Measurements from ENCODE around the gene HDAC8. TPM values are rescaled to one million over a fixed set of nuclear protein-coding genes. Genes with fewer than 3 reads are reported as not detected.

Gene HDAC8
- total RNA-seq, 1 experiment from 2014 or later = 33.5 TPM

DNA sequence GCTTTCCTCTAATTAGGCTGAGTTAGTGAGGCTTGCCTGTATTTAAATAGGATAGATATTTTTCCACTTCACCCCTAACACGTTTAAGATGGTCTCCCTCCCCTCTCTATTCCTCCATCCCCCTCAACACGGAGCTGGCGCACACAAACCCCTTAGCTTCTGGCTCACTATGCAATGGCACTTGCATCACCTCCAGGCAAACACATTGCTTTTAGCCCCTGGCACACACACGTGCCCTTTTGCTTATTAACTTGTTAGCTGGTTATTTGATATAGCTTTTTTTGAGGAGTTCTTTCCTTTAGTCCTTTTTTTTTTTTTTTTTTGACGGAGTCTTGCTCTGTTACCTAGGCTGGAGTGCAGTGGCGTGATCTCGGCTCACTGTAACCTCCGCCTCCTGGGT lies 94.3 kb downstream of the HDAC8 start:
- Histone ChIP-seq H3K9me3 (ENCODE audit: control insufficient read depth, insufficient read depth, low read depth, low read length) (no peaks in the 10 kb centered on the region), H3K4me3 (ENCODE audit: low read depth in 2 of 2, low read length in 2 of 2) (no peak overlapping the region), H3K36me3 (ENCODE audit: control insufficient read depth, insufficient read depth, low read length) (no peaks in the 10 kb centered on the region), H3K27ac (ENCODE audit: low read length) (no peak overlapping the region), H3K27me3 (ENCODE audit: control insufficient read depth, insufficient read depth, low read length) (no peaks in the 10 kb centered on the region), H3K4me1 (ENCODE audit: control insufficient read depth, insufficient read depth, low read length) (no peaks in the 10 kb centered on the region)
- intact Hi-C loops (cut with micrococcal nuclease; ENCODE audit: unreplicated experiment) = no loop called here
- DNase-seq (ENCODE audit: low read depth, low spot score) (no peak), ATAC-seq (no peak)
- CTCF ChIA-PET = no interaction called here
- TF ChIP-seq POLR2AphosphoS5 (IDR thresholded peaks at IDR 0.05; ENCODE audit: low read depth, low read length) (no peak), TCF7L2 (IDR thresholded peaks at IDR 0.05; ENCODE audit: low read depth, low read length) (no peak), CTCF (IDR thresholded peaks at IDR 0.05) (no peak), SIN3A (IDR thresholded peaks at IDR 0.05; ENCODE audit: borderline replicate concordance, insufficient read depth, low read depth, low read length) (no peak)
- TF ChIP-seq, protein P1, sequence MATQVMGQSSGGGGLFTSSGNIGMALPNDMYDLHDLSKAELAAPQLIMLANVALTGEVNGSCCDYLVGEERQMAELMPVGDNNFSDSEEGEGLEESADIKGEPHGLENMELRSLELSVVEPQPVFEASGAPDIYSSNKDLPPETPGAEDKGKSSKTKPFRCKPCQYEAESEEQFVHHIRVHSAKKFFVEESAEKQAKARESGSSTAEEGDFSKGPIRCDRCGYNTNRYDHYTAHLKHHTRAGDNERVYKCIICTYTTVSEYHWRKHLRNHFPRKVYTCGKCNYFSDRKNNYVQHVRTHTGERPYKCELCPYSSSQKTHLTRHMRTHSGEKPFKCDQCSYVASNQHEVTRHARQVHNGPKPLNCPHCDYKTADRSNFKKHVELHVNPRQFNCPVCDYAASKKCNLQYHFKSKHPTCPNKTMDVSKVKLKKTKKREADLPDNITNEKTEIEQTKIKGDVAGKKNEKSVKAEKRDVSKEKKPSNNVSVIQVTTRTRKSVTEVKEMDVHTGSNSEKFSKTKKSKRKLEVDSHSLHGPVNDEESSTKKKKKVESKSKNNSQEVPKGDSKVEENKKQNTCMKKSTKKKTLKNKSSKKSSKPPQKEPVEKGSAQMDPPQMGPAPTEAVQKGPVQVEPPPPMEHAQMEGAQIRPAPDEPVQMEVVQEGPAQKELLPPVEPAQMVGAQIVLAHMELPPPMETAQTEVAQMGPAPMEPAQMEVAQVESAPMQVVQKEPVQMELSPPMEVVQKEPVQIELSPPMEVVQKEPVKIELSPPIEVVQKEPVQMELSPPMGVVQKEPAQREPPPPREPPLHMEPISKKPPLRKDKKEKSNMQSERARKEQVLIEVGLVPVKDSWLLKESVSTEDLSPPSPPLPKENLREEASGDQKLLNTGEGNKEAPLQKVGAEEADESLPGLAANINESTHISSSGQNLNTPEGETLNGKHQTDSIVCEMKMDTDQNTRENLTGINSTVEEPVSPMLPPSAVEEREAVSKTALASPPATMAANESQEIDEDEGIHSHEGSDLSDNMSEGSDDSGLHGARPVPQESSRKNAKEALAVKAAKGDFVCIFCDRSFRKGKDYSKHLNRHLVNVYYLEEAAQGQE (IDR thresholded peaks at IDR 0.05; ENCODE audit: insufficient read depth in 1 of 2, low read depth in 2 of 2, low read length in 1 of 2) = no peak
- no TSS peak for BruUV-seq (replicated peaks)
- in situ Hi-C loops (cut with HindIII; ENCODE audit: low pct_unique_long_range_greater_than_20kb, low sequenced_read_pairs) = no loop called here
- POLR2A ChIA-PET = no interaction called here

GRCh38 chrX:72477781-72478181 lies 94.9 kb downstream of the HDAC8 start:
- Histone ChIP-seq H3K27ac (ENCODE audit: low read length) (no peak overlapping the region), H3K4me3 (ENCODE audit: low read depth in 2 of 2, low read length in 2 of 2) (no peak overlapping the region), H3K4me1 (ENCODE audit: control insufficient read depth, insufficient read depth, low read length) (no peaks in the 10 kb centered on the region), H3K9me3 (ENCODE audit: control insufficient read depth, insufficient read depth, low read depth, low read length) (no peaks in the 10 kb centered on the region), H3K36me3 (ENCODE audit: control insufficient read depth, insufficient read depth, low read length) (no peaks in the 10 kb centered on the region), H3K27me3 (ENCODE audit: control insufficient read depth, insufficient read depth, low read length) (no peaks in the 10 kb centered on the region)
- CTCF ChIA-PET = no interaction called here
- intact Hi-C loops (cut with micrococcal nuclease; ENCODE audit: unreplicated experiment) (no loop called here), in situ Hi-C loops (cut with HindIII; ENCODE audit: low pct_unique_long_range_greater_than_20kb, low sequenced_read_pairs) (no loop called here)
- BruUV-seq (replicated peaks) = no TSS peak
- no peak for TF ChIP-seq POLR2AphosphoS5 (IDR thresholded peaks at IDR 0.05; ENCODE audit: low read depth, low read length)
- no peak for TF ChIP-seq CTCF (IDR thresholded peaks at IDR 0.05)
- TF ChIP-seq TCF7L2 (IDR thresholded peaks at IDR 0.05; ENCODE audit: low read depth, low read length) = no peak
- TF ChIP-seq, protein P1 (IDR thresholded peaks at IDR 0.05; ENCODE audit: insufficient read depth in 1 of 2, low read depth in 2 of 2, low read length in 1 of 2) = no peak
- no peak for TF ChIP-seq SIN3A (IDR thresholded peaks at IDR 0.05; ENCODE audit: borderline replicate concordance, insufficient read depth, low read depth, low read length)
- POLR2A ChIA-PET = no interaction called here
- DNase-seq (ENCODE audit: low read depth, low spot score) (no peak), ATAC-seq (no peak)
